Endothelial cell of umbilical vein (primary cell): ENCODE results near the gene FMC1. TPM values are rescaled to one million over a fixed set of nuclear protein-coding genes. Genes with fewer than 3 reads are reported as not detected.

Source experiments
- BruUV-seq: library from RNA; stranded (reverse); fragments of 400-500 nt; replicated peaks from 2 replicates; lab custom pipeline; 2021; lab: Mats Ljungman, UMichigan
- CTCF ChIA-PET: fragments of 300-600, 350-600 bp; sonication (Branson Sonifier 250); formaldehyde crosslinking; loops from one replicate; lab custom pipeline; 2021; ENCODE audit warnings: antibody characterized with exemption, inconsistent platforms; lab: Charles Lee
- POLR2A ChIA-PET: fragments of 300-600, 350-600 bp; sonication (Branson Sonifier 250); formaldehyde crosslinking; loops from one replicate; lab custom pipeline; 2021; ENCODE audit warnings: antibody characterized with exemption, inconsistent platforms; lab: Charles Lee
- DNase-seq: peaks from one replicate; pipeline ENCODE4 v3.0.0-alpha.2; 2011; ENCODE audit warnings: low read depth, low spot score
- FAIRE-seq: peaks from 2 replicates; lab custom pipeline; 2011; peaks lifted over from hg19 to GRCh38; lab: Jason Lieb, UNC
- H2AFZ ChIP-seq: 2 replicates; pipeline ENCODE4 v1.6.0; 2012; ENCODE audit warnings: low read depth, low read length, control low read depth, inconsistent platforms
- H3K27ac ChIP-seq: 2 replicates; pipeline ENCODE4 v1.5.1; 2011; ENCODE audit warnings: low read depth, mild to moderate bottlenecking, control low read depth, low read length, moderate library complexity; ENCODE audit not compliant: insufficient read depth
- H3K27me3 ChIP-seq, 2 experiments: 2 replicates each; pipeline versions ENCODE4 v1.6.0 to v1.6.1; 2011; ENCODE audit warnings: low read length in 2 of 2, mixed read lengths in 1 of 2; ENCODE audit not compliant: control insufficient read depth in 2 of 2, insufficient read depth in 2 of 2
- H3K36me3 ChIP-seq, 2 experiments: 2 replicates in 1 of 2; 3 replicates in 1 of 2; pipeline ENCODE4 v1.5.1; 2011; ENCODE audit warnings: low read length in 2 of 2, mild to moderate bottlenecking in 1 of 2, moderate library complexity in 1 of 2; ENCODE audit not compliant: control insufficient read depth in 2 of 2, insufficient read depth in 2 of 2; ENCODE audit errors: extremely low read depth in 1 of 2
- H3K4me1 ChIP-seq: 3 replicates; pipeline ENCODE4 v1.5.1; 2011; ENCODE audit warnings: mild to moderate bottlenecking, low read length; ENCODE audit not compliant: control insufficient read depth, insufficient read depth; ENCODE audit errors: extremely low read depth
- H3K4me2 ChIP-seq: 2 replicates; pipeline ENCODE4 v1.6.1; 2011; ENCODE audit warnings: low read length, control low read depth, mixed read lengths; ENCODE audit not compliant: insufficient read depth
- H3K4me3 ChIP-seq, 3 experiments: fragments of 200-600 bp in 1 of 3; sonication (generic), shearing (Covaris generic) in 1 of 3; replicated peaks in 1 of 3; 2 replicates each; pipeline ENCODE4 v1.5.1; 2011 to 2016; ENCODE audit warnings: control low read depth in 3 of 3, low read length in 3 of 3, mild to moderate bottlenecking in 2 of 3, inconsistent platforms in 1 of 3, low read depth in 1 of 3, moderate library complexity in 1 of 3; ENCODE audit not compliant: insufficient read depth in 1 of 3
- H3K79me2 ChIP-seq: 2 replicates; pipeline ENCODE4 v1.6.0; 2012; ENCODE audit warnings: low read length, inconsistent platforms; ENCODE audit not compliant: control insufficient read depth, insufficient read depth
- H3K9ac ChIP-seq: replicated peaks from 2 replicates; pipeline ENCODE3; 2011; ENCODE audit warnings: low read length, control low read depth; ENCODE audit not compliant: insufficient read depth; ENCODE audit errors: extremely low read depth
- H3K9me1 ChIP-seq: replicated peaks from 3 replicates; pipeline ENCODE4 v1.6.0; 2011; ENCODE audit warnings: mild to moderate bottlenecking, low read length; ENCODE audit not compliant: control insufficient read depth, insufficient read depth; ENCODE audit errors: extremely low read depth
- H3K9me3 ChIP-seq: replicated peaks from 2 replicates; pipeline ENCODE4 v1.5.1; 2012; ENCODE audit warnings: low read length, inconsistent platforms; ENCODE audit not compliant: control insufficient read depth, insufficient read depth
- H4K20me1 ChIP-seq: replicated peaks from 2 replicates; pipeline ENCODE3; 2011; ENCODE audit warnings: mild to moderate bottlenecking, low read length; ENCODE audit not compliant: control insufficient read depth, insufficient read depth; ENCODE audit errors: extremely low read depth
- EZH2 ChIP-seq: IDR thresholded peaks from 2 replicates; pipeline ENCODE4 v1.6.1; 2012; ENCODE audit warnings: borderline replicate concordance, low read depth, mild to moderate bottlenecking, moderate library complexity, low read length, inconsistent platforms; ENCODE audit not compliant: severe bottlenecking
- FOS ChIP-seq: IDR thresholded peaks from 2 replicates; pipeline ENCODE4 v1.6.1; 2011; ENCODE audit warnings: mild to moderate bottlenecking, low read length, moderate library complexity, borderline replicate concordance; ENCODE audit not compliant: insufficient read depth
- GATA2 ChIP-seq: IDR thresholded peaks from 2 replicates; pipeline ENCODE4 v1.7.0; 2011; ENCODE audit warnings: low read depth, mild to moderate bottlenecking, moderate library complexity, mixed read lengths, low read length; ENCODE audit not compliant: insufficient read length, insufficient read depth
- JUN ChIP-seq: IDR thresholded peaks from 2 replicates; pipeline ENCODE4 v1.6.1; 2011; ENCODE audit warnings: borderline replicate concordance, low read depth; ENCODE audit not compliant: insufficient read length, insufficient read depth
- MAX ChIP-seq: IDR thresholded peaks from 2 replicates; pipeline ENCODE4 v1.6.1; 2011; ENCODE audit not compliant: insufficient read depth, insufficient read length
- MYC ChIP-seq: IDR thresholded peaks from one replicate; pipeline ENCODE4 v1.6.1; 2011; ENCODE audit warnings: mild to moderate bottlenecking, low read depth, low read length
- POLR2A ChIP-seq: IDR thresholded peaks from 2 replicates; pipeline ENCODE4 v1.6.1; 2012; ENCODE audit warnings: low read depth, mild to moderate bottlenecking, control low read depth, low read length
- POLR2AphosphoS5 ChIP-seq: IDR thresholded peaks from 2 replicates; pipeline ENCODE4 v1.6.1; 2012; ENCODE audit warnings: low read depth, mild to moderate bottlenecking, control low read depth, low read length, moderate library complexity; ENCODE audit not compliant: insufficient read depth
- dilution Hi-C: fragments of 300-500 bp; cut with MboI; formaldehyde crosslinking; loops from one replicate; pipeline ENCODE4 v1.15.0; 2019; ENCODE audit warnings: low sequenced_read_pairs; ENCODE audit not compliant: extremely low pct_ligation_motif_present
- intact Hi-C: fragments of 100-400 bp; cut with micrococcal nuclease; formaldehyde crosslinking; loops from one replicate; pipeline ENCODE4 v1.10.0; 2022
- polyA plus RNA-seq, 4 experiments: library from polyadenylated mRNA; depleted of rRNA in 3 of 4; stranded (reverse) in 3 of 4; unstranded in 1 of 4; fragments of >200 nt; gene quantifications; 2 replicates each; pipeline versions ENCODE4 v1.2.1 to v1.2.3, GENCODE V29; 2011 to 2012; ENCODE audit warnings: missing spikeins in 1 of 4
- total RNA-seq: library from RNA; stranded (reverse); gene quantifications from 2 replicates; pipeline ENCODE4 v1.2.3, GENCODE V29; 2021

FMC1 gene
- total and polyA plus RNA-seq, 2 donors (not counting 3 experiments of a cell fraction or from before 2014, with no cell fraction given), result 10.7 to 23.5 TPM

- CTCF ChIA-PET, result interaction anchor here (1.5 to 2.2 kb wide), 3 partner anchors 16 to 76 kb away, joined by 4 to 15 read pairs (median 4); no protein-coding TSS in a partner anchor
- Histone ChIP-seq H3K9ac (peak overlapping the region; percentile 99), H3K4me3 (peak overlapping the region; percentile 82 to 91 (median 89)), H3K9me1 (no peaks in the 10 kb centered on the region), H4K20me1 (no peaks in the 10 kb centered on the region), H2AFZ (peak overlapping the region; percentile 75), H3K79me2 (peaks cover 35% of the 10 kb centered on the region), H3K36me3 (peaks cover 0 to 2% of the 10 kb centered on the region in 2 experiments), H3K27ac (peak overlapping the region; percentile 98), H3K4me1 (peaks cover 21% of the 10 kb centered on the region), H3K27me3 (no peaks in the 10 kb centered on the region), H3K4me2 (peak overlapping the region; percentile 90), H3K9me3 (no peaks in the 10 kb centered on the region)
- dilution Hi-C loops, result no loop called here
- BruUV-seq, result TSS peak; percentile 92
- TF ChIP-seq EZH2, result no peak
- no peak for TF ChIP-seq POLR2AphosphoS5
- no peak for TF ChIP-seq FOS
- no peak for TF ChIP-seq POLR2A
- TF ChIP-seq MAX, result no peak
- no peak for TF ChIP-seq MYC
- TF ChIP-seq JUN, result no peak
- TF ChIP-seq GATA2, result no peak
- FAIRE-seq (peak; percentile 55), DNase-seq (peak; percentile 47)
- POLR2A ChIA-PET, result interaction anchor here (0.7 to 0.9 kb wide), 2 partner anchors 16 to 243 kb away, joined by 3 to 4 read pairs; no protein-coding TSS in a partner anchor
- intact Hi-C loops, result loop anchor here (1.0 to 5.0 kb wide), 3 partner anchors 18 to 251 kb away; partner anchors contain the start of genes UBN2 and ZC3HAV1
Measured at GRCh38 chr7:139358541-139359365, 17.6 kb downstream of the FMC1 start.
